Adrenal gland (tissue), 12 donors: Measurements from ENCODE around the gene UBE2L5. TPM values are rescaled to one million over a fixed set of nuclear protein-coding genes. Genes with fewer than 3 reads are reported as not detected.
A peak's percentile ranks its signal among the peaks of the same experiment; 100 is the strongest.
"Not testable (repeated sequence)": the region's sequence is repeated elsewhere in the genome, so short reads cannot be mapped to it uniquely, and the experiment has no call there.

Experiments used
- DNase-seq, 7 donors: peaks; one replicate each; pipeline ENCODE4 v3.0.0-alpha.2; 2019 to 2020
- H3K27ac ChIP-seq, 5 donors: fragments of 200-600 bp; sonication (generic) in 4 of 5; 1 replicate in 3 of 5; 2 replicates in 2 of 5; pipeline versions ENCODE4 v1.5.1 to v1.8.0; 2016 to 2020; ENCODE audit warnings: mild to moderate bottlenecking in 1 of 5
- H3K27me3 ChIP-seq: fragments of 200-600 bp; 2 replicates; pipeline ENCODE4 v1.8.0; 2021
- H3K36me3 ChIP-seq, 2 donors: fragments of 200-600 bp; replicated peaks in 1 of 2; 1 replicate in 1 of 2; 2 replicates in 1 of 2; pipeline versions ENCODE4 v1.5.1 to v1.8.0; 2018 to 2022
- H3K4me1 ChIP-seq, 2 donors: fragments of 200-600 bp; replicated peaks in 1 of 2; 1 replicate in 1 of 2; 2 replicates in 1 of 2; pipeline versions ENCODE4 v1.5.1 to v1.8.0; 2018 to 2021
- H3K4me3 ChIP-seq, 4 donors: fragments of 200-600 bp; sonication (generic) in 3 of 4; one replicate each; pipeline ENCODE4 v1.5.1; 2016 to 2018
- H3K9me3 ChIP-seq, 3 donors: fragments of 200-600 bp; sonication (generic) in 1 of 3; replicated peaks in 1 of 3; 1 replicate in 2 of 3; 2 replicates in 1 of 3; pipeline versions ENCODE4 v1.5.1 to v1.8.0; 2016 to 2021
- POLR2A ChIP-seq, 2 donors: fragments of 450-650 bp; IDR thresholded peaks; one replicate each; pipeline ENCODE4 v1.6.1; 2017; ENCODE audit warnings: antibody characterized with exemption in 2 of 2, mild to moderate bottlenecking in 2 of 2, moderate library complexity in 1 of 2
- WGBS, 4 donors: extraction: QIAGEN DNeasy Blood & Tissue Kit in 2 of 4; methylation state at CpG; one replicate each; pipeline versions ENCODE4 v1.1.5 to v1.1.7; 2013 to 2017; 5-methylcytosine and 5-hydroxymethylcytosine counted together
- intact Hi-C, 2 donors: fragments of 100-400 bp; cut with DNase I; formaldehyde crosslinking; loops; one replicate each; pipeline versions ENCODE4 v1.14.1 to v1.15.0; 2022 to 2023
- polyA plus RNA-seq, 3 donors: library from polyadenylated mRNA; stranded (reverse); fragments of 200-250 nt in 2 of 3; fragments of 350-450 nt in 1 of 3; fragmentation: Illumina TruSeq in 1 of 3; extraction: RNeasy Lipid Tissue Mini Kit (QIAGEN cat#74804) in 1 of 3; gene quantifications; one replicate each; pipeline ENCODE4 v1.2.3, GENCODE V29; 2013 to 2014
- total RNA-seq, 9 donors: library from RNA; depleted of rRNA in 4 of 9; stranded (reverse); fragments of >200 nt in 4 of 9; fragments of 120-200 nt in 1 of 9; fragmentation: NEBNext Ultra II Directional in 1 of 9; extraction: Animal tissue kit (Norgen Biotek cat#: 25700) in 1 of 9; gene quantifications; one replicate each; pipeline versions ENCODE4 v1.1.0 to v1.2.4, GENCODE V29; 2013 to 2023
- TF ChIP-seq, protein P1 (sequence below), 6 experiments: fragments of 450-650 bp in 4 of 6; fragments of 200-600 bp in 2 of 6; sonication (generic) in 1 of 6; IDR thresholded peaks; 1 replicate in 5 of 6; 2 replicates in 1 of 6; pipeline versions ENCODE4 v1.5.1 to v1.8.0; 2016 to 2021; ENCODE audit warnings: antibody characterized with exemption in 6 of 6, mild to moderate bottlenecking in 2 of 6, moderate library complexity in 1 of 6
- donor health status: healthy with polysubstance abuse.
- donor health status: Bipolar disorder and iron deficiency.
- donor health status: DM: yes; HTN: yes; CAD: no.
- donor health status: DM: no; HTN: no; CAD: no.
- donor health status: DM: no; HTN: no; CAD: no.
- donor health status: DM: yes; HTN: yes; CAD: no.

The UBE2L5 gene
- total and polyA plus RNA-seq, 12 donors = 0.03 to 0.28 (median 0.17) TPM; not detected in 8

DNA sequence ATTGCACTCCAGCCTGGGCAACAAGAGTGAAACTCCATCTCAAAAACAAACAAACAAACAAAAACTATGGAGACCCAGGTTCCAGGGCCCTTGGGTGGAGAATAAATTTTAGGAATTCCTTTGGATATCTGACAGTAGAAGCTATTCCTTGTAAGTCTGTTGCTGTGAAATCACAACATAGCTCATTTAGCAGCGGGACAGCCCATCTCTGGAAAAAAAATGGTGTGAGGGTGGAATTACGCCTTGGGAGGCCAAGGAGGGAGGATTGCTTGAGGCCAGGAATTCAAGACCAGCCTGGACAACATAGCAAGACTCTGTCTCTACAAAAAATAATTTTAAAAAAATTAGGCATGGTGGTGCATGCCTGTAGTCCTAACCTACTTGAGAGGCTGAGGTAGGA lies 27.8 kb downstream of the UBE2L5 start:
- intact Hi-C loops = loop anchor here in 1 of 2 donors (10.0 kb wide), 1 partner anchor 315 kb away; no protein-coding TSS in a partner anchor
- Histone ChIP-seq H3K4me3 (no peak overlapping the region), H3K27me3 (no peaks in the 10 kb centered on the region), H3K27ac (no peak overlapping the region), H3K36me3 (no peaks in the 10 kb centered on the region), H3K4me1 (peaks cover 4 to 12% of the 10 kb centered on the region in 2 donors), H3K9me3 (no peaks in the 10 kb centered on the region)
- TF ChIP-seq POLR2A (IDR thresholded peaks at IDR 0.05) = no peak
- TF ChIP-seq, protein P1, sequence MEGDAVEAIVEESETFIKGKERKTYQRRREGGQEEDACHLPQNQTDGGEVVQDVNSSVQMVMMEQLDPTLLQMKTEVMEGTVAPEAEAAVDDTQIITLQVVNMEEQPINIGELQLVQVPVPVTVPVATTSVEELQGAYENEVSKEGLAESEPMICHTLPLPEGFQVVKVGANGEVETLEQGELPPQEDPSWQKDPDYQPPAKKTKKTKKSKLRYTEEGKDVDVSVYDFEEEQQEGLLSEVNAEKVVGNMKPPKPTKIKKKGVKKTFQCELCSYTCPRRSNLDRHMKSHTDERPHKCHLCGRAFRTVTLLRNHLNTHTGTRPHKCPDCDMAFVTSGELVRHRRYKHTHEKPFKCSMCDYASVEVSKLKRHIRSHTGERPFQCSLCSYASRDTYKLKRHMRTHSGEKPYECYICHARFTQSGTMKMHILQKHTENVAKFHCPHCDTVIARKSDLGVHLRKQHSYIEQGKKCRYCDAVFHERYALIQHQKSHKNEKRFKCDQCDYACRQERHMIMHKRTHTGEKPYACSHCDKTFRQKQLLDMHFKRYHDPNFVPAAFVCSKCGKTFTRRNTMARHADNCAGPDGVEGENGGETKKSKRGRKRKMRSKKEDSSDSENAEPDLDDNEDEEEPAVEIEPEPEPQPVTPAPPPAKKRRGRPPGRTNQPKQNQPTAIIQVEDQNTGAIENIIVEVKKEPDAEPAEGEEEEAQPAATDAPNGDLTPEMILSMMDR (IDR thresholded peaks at IDR 0.05) = no peak
- 93 to 100% (median 99%) methylated on average over 2 of the region's 2 CpGs for WGBS, 4 donors
- peak in 1 of 7 donors; percentile 5 for DNase-seq

DNA sequence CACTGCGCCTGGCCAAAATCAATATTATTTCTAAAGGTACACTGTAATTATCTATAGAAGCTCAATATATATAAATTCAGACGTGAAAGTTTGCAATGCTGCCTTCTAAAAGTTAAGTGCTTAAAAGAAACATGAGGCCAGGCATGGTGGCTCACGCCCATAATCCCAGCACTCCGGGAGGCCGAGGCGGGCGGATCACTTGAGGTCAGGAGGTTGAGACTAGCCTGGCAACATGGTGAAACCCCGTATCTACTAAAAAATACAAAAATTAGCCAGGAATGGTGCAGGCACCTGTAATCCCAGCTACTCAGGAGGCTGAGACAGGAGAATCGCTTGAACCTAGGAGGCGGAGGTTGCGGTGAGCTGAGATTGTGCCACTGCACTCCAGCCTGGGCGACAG lies 29.2 kb downstream of the UBE2L5 start:
- intact Hi-C loops = loop anchor here in 1 of 2 donors (10.0 kb wide), 1 partner anchor 317 kb away; no protein-coding TSS in a partner anchor
- H3K9me3 ChIP-seq, H3K27ac ChIP-seq, H3K4me1 ChIP-seq, DNase-seq, H3K36me3 ChIP-seq, H3K27me3 ChIP-seq, H3K4me3 ChIP-seq: not testable (repeated sequence)
- WGBS, 4 donors = 88 to 97% (median 92%) methylated on average over 12 of the region's 12 CpGs

DNA sequence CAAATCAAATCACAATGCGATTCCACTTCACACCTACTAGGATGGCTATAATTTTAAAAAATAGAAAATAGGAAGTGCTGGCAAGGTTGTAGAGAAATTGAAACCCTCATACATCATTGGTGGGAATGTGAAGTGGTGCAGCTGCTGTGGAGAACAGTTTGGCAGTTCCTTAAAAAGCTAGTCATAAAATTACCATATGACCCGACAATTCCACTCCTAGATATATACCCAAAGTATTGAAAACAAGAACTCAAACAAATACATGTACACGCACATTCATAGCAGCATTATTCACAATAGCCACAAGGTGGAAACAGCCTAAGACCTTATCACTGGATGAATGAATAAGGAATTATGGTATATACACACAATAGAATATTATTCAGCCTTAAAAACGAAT lies 31.4 kb downstream of the UBE2L5 start:
- 71 to 86% (median 81%) methylated on average over 4 of the region's 4 CpGs for WGBS, 4 donors

DNA sequence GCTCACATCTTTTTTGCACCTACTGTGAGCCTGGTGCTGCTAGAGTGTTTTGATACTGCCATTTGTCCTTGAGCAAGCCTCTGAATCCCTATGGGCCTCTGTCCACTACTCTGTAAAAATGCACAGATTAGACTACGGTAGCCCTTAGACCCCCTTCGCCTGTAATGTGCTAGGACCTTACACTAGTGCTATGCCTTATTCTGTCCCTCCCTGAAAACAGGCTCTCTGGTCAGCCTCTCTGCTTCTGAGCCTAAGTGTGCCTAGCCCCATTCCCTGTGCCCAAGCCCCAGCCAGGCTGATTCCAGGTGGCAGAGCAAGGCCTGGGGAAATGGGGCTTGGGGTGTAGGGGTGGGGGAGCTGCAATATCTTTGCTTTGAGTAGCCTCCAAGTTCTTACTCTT lies 32.7 kb downstream of the UBE2L5 start:
- Histone ChIP-seq H3K36me3 (no peaks in the 10 kb centered on the region), H3K27ac (no peak overlapping the region), H3K4me1 (no peaks in the 10 kb centered on the region), H3K27me3 (no peaks in the 10 kb centered on the region), H3K9me3 (no peaks in the 10 kb centered on the region), H3K4me3 (no peak overlapping the region)
- intact Hi-C loops = loop anchor here in 1 of 2 donors (10.0 kb wide), 1 partner anchor 320 kb away; no protein-coding TSS in a partner anchor
- 89 to 100% (median 97%) methylated on average over 2 of the region's 2 CpGs for WGBS, 4 donors
- TF ChIP-seq POLR2A (IDR thresholded peaks at IDR 0.05) = no peak
- TF ChIP-seq, protein P1 (IDR thresholded peaks at IDR 0.05) = no peak
- DNase-seq = no peak

More for the DNA sequence above, 31.4 kb downstream of the UBE2L5 start:
- no peaks in the 10 kb centered on the region for H3K27me3 ChIP-seq
- no peaks in the 10 kb centered on the region for H3K9me3 ChIP-seq
- no peak for TF ChIP-seq POLR2A (IDR thresholded peaks at IDR 0.05)
- TF ChIP-seq, protein P1 (IDR thresholded peaks at IDR 0.05) = peak in 2 of 6 experiments; percentile 8 to 20
- no peak for DNase-seq
- intact Hi-C loops = loop anchor here in 1 of 2 donors (10.0 kb wide), 1 partner anchor 319 kb away; no protein-coding TSS in a partner anchor
- no peak overlapping the region for H3K4me3 ChIP-seq
- H3K36me3 ChIP-seq = no peaks in the 10 kb centered on the region
- no peak overlapping the region for H3K27ac ChIP-seq
- no peaks in the 10 kb centered on the region for H3K4me1 ChIP-seq

DNA sequence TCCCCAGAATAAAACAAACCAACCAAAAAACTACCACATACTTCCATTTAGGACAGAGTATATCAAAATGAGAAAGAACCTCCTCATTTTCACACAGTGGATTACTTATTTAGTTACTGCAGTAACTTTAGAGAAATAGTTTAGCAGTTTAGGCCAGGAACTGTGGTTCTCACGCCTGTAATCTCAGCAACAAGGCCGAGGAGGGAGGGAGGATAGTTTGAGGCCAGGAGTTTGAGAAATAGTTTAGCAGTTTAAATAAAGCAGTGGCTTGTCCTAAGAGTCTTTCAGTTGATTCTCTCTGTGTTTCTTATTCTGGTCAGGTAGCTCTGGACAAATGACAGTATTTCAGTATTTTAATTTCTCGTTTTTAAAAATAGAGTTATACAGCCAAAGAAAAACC lies 34.0 kb downstream of the UBE2L5 start:
- TF ChIP-seq, protein P1 (IDR thresholded peaks at IDR 0.05) = no peak
- no peak for TF ChIP-seq POLR2A (IDR thresholded peaks at IDR 0.05)
- Histone ChIP-seq H3K4me3 (no peak overlapping the region), H3K27me3 (no peaks in the 10 kb centered on the region), H3K36me3 (no peaks in the 10 kb centered on the region), H3K9me3 (no peaks in the 10 kb centered on the region), H3K4me1 (no peaks in the 10 kb centered on the region), H3K27ac (no peak overlapping the region)
- intact Hi-C loops = loop anchor here in 1 of 2 donors (10.0 kb wide), 1 partner anchor 321 kb away; no protein-coding TSS in a partner anchor
- no peak for DNase-seq
- 53 to 69% (median 64%) methylated on average over 3 of the region's 3 CpGs for WGBS, 4 donors
